Fibroblast of skin of right quadriceps (primary cell): Measurements from ENCODE around the gene VPS4B.

ENCODE experiments used
- DNase-seq: peaks from one replicate; pipeline ENCODE4 v3.0.0-alpha.2; 2013

The VPS4B gene

GRCh38 chr18:63427558-63427957, 5.3 kb upstream of the VPS4B start:
- DNase-seq = no peak

DNA sequence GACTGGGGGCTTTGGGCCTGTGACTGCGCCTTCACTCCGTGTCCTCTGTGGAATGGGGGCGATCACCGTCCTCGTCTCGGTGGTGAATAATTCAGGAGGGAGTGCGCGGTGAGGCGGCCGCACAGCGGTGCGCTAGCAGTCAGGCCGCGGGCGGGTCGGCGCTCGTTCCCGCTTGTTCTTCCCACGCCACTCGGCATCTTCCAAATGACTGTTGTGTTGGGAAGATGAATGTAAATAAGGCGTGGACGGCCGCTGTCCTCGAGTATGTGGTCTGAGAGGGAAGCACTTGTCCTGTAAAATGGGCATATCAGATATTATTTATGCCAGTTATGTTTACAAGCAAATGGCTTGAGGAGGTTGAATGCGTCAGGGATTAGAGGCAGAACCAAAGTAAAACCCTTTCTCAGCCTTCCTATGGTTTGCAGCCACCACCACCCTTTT, 608 bp upstream of the VPS4B start:
- DNase-seq = no peak

- no peak for DNase-seq
Measured at GRCh38 chr18:63421514-63421913, 762 bp downstream of the VPS4B start.

DNA sequence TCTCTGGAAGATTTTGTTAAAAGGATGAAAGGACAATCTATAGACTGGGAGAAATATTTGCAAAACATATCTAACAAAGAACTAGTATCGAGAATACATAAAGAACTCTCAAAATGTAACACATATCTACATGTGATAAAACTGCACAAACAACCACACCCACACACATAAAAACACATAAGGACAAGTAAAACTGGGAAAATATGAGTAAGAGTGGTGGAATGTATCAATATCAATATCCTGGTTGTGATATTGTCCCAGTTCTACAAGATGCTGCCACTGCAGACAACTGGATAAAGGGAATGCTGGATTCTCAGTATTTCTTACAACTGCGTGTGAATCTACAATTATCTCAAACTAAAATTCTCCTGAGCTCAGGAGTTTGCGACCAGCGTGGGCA, 9.3 kb downstream of the VPS4B start:
- DNase-seq = no peak

- DNase-seq = peak; percentile 73
Measured at GRCh38 chr18:63410792-63411191, 11.5 kb downstream of the VPS4B start.

DNA sequence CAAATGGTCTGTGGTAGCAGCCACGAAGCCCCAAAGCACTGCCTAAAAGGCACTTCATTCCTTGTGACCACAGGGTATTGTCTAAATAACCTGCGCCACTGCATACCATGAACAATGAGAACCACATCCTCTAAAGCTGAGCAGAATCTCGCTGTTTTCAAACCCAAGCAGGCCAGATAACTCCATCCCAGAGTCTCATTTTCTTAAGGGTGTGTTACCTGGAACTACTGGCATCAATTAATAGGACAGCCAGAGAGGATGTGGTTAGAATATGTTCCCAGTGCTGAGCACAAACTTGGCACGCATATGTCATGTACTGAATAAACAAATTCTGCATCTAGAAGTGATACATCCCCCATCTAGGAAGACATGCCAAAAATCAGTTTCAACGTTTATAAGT, 13.0 kb downstream of the VPS4B start:
- DNase-seq = no peak

DNA sequence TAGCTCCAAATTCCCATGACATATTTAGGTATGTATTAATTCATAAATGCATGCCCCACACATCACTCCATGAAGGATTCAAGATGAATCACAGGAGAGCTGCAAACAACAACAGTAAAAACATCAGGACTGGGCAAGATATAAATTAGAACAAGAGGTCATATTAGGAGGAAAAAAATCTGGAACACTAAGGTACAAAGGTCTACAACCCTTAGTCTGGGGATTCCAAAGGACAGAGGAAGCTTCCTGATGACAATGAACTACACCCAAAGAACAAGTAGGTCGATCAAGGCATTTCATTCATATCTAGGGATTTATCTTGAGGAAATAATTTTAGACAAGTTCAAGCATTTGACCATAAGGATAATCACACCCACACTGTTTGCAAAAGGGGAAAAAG, 14.5 kb downstream of the VPS4B start:
- no peak for DNase-seq

DNA sequence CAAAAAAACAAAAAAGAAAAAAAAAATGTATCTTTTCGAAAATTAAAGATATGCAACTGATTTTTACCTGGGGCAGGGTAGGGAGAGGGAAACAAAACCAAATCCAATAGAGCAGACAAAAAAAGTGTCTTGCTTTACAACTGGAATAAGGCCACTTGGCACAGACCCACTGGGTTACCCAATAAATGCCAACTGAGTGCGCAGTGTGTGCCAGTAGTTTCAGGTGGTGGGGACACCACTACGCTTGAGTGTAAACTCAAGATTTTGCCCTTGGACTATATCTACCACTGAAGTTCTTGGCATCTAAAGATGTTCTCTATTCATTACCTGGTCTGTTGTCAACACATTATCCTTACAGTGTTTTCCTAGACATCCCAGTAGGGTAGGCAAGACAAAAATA, 16.3 kb downstream of the VPS4B start:
- no peak for DNase-seq

- no peak for DNase-seq
Measured at GRCh38 chr18:63402246-63403162, 19.8 kb downstream of the VPS4B start.

DNA sequence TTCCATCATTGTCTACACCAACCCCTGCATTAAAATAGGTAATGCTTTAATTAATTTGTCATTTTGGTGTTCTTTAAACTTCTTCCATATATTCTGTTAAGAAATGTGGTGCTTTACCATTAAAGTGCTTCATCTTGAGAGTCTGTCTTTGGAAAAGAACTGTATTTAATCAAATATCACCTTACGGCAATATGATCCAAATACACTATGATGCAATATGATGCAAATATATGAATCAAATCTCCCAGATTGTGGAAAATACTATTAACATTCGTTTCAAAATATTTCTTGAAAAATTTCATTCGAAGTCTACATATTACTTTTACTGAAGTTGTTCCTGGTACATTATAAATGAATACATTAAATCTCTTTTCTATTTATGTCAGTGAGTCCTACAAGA, 23.0 kb downstream of the VPS4B start:
- no peak for DNase-seq

DNA sequence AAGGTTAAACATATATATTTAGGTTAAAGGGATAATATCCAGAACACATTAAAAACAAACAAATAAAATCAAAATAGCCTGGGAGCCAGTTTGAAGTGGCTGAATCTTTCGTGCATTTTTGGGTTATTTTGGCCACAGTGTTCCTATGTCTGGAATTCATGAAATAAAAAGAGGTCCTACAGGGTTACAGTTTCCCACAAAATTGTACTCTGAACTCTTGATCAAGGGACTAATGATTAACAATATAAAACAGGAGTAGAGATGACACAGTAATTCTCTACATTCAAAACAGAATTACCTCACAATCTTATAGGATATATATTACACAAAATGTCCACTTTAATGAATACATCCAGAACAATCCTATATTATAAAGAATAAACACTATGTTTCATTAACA, 24.9 kb downstream of the VPS4B start:
- no peak for DNase-seq

- DNase-seq = no peak
Measured at GRCh38 chr18:63395503-63395902, 26.8 kb downstream of the VPS4B start.

GRCh38 chr18:63394954-63395353, 27.3 kb downstream of the VPS4B start:
- no peak for DNase-seq

GRCh38 chr18:63387861-63388260, 34.4 kb downstream of the VPS4B start:
- no peak for DNase-seq

- DNase-seq = no peak
Measured at GRCh38 chr18:63382843-63383242, 39.4 kb downstream of the VPS4B start.

- no peak for DNase-seq
Measured at GRCh38 chr18:63379639-63379962, 42.7 kb downstream of the VPS4B start.

DNA sequence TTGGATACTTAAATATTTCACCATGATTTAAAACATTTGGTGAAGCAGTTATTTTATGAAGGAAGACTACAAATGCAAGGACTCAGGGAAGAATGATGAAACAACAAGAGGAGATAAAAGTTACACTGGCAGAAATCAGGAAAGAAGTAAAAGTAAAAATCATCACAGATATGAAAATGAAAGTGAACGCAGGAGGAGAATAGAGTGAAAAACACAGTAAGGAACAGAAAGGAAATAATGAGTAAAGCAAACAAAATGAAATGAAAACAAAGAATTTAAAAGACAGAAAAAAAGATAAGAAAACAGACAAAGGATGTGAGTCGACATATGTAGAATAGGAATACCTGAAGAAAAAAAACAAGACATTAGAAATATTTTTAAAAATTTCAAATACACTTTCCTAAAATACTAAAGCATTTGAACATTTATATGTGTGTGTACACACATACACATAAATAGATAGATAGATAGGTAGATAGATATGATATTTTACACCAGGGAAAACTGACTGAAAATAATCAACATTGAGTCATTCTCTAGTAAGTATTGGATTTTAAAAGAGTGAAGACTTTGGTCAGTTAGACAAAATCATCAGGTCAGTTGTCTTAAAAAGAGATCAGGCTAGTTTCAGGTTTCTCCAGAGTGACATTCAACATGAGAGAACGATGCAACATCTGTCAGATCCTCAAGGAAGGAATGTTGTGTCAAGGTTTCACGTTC, 43.2 kb downstream of the VPS4B start:
- DNase-seq = no peak

GRCh38 chr18:63377275-63377980, 44.8 kb downstream of the VPS4B start:
- DNase-seq = no peak

GRCh38 chr18:63376538-63376937, 45.7 kb downstream of the VPS4B start:
- peak; percentile 29 for DNase-seq

- peak; percentile 9 for DNase-seq
Measured at GRCh38 chr18:63374540-63374939, 47.7 kb downstream of the VPS4B start.

- DNase-seq = no peak
Measured at GRCh38 chr18:63373161-63373560, 49.1 kb downstream of the VPS4B start.

DNA sequence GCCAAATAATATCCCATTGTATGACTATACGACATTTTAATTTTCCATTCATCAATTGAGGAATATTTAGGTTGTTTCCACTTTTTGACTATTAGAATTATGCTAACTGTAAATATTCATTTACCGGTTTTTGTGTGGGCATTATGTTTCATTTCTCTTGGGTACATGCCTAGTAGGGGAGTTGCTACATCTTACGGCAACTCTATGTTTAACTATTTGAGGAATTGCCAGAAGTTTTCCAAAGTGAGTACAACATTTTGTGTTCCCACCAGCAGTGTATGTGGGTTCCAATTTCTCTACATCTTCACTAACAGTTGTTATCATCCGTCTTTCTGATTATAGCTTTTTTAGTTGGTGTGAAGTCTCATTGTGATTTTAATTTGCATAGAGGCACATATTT, 53.7 kb downstream of the VPS4B start:
- DNase-seq = no peak

DNA sequence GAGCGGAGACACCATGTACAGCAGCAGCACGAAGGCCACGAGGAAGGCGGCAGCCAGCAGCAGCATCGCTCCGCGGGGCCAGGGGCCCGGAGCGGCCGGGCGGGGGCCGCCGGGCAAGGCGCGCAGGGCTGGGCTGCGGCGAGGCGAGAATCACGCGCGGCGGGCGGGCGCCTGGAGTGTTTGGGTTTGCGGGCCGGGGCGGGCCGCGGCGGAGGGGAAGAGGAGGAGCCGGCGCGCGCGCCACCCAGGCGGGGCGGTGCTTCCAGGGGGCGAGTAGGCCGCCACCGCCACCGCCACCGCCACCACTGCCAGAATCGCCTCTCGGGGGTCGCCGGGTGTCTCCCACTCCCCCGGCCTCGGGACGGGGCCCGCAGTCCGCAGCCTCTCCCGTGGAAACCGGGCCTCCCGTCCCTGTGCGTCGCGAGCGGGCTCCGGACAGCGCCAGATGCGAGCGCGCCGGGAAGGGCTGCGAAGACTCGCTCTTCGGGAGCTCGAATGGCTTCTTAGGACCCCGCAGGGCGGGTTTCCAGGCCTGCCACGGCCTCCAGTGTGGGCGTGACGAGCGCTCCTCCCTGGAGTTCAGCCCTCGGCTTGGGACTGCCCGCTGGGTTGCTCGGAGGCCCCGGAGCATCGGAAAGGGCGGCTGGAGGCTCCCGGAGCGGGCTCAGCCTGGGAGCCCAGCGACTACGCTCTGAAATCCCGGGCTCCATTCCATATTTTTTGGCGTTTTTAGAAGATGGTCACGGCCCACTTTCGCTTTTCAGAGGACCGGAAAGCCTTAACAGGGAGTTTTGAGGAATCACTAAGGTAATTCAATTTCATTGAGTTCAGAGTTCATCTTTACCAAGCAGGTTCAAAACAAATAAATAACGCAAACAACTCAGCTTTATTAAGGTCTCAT, 55.0 kb downstream of the VPS4B start, which contains the start of gene KDSR:
TSS of gene KDSR (minus strand) at position 154 of the 901 bp plus-strand sequence. CDS start at position 66, 88 bp downstream.
- peak; percentile 99 for DNase-seq
